GM12878 (cell line): ENCODE results near the gene GNAZ. TPM values are rescaled to one million over a fixed set of nuclear protein-coding genes. Genes with fewer than 3 reads are reported as not detected.

Experiments
- ATAC-seq: fragments of 200-7000 bp; cut with Tn5 transposase; 3 replicates; pipeline ENCODE4 v1.9.1; 2020; ENCODE audit warnings: mild to moderate bottlenecking, moderate library complexity
- BruUV-seq: library from RNA; stranded (reverse); fragments of 400-500 nt; replicated peaks from 2 replicates; lab custom pipeline; 2021; lab: Mats Ljungman, UMichigan
- CTCF ChIA-PET: fragments of 300-600 bp; sonication (Branson Sonifier 250); formaldehyde crosslinking; extraction: SDS; loops from one replicate; lab custom pipeline; 2021; ENCODE audit warnings: inconsistent platforms; lab: Yijun Ruan, JAX
- POLR2A ChIA-PET: fragments of 350-600 bp; formaldehyde crosslinking; extraction: SDS; loops from one replicate; lab custom pipeline; 2021; ENCODE audit warnings: inconsistent platforms; lab: Charles Lee
- RAD21 ChIA-PET: fragments of 300-600 bp; sonication (Branson Sonifier 250); formaldehyde crosslinking; loops from one replicate; lab custom pipeline; 2023; ENCODE audit warnings: antibody characterized with exemption; ENCODE audit not compliant: unreplicated experiment; lab: Charles Lee
- SMC1A ChIA-PET: fragments of 300-600 bp; sonication (Branson Sonifier 250); formaldehyde crosslinking; loops from one replicate; lab custom pipeline; 2023; ENCODE audit not compliant: unreplicated experiment, uncharacterized antibody; lab: Charles Lee
- DNase-seq: peaks from one replicate; pipeline ENCODE4 v3.0.0-alpha.2; 2011; ENCODE audit warnings: low read depth, low spot score
- FAIRE-seq: peaks from 3 replicates; lab custom pipeline; 2011; peaks lifted over from hg19 to GRCh38; lab: Jason Lieb, UNC
- H2AFZ ChIP-seq: 2 replicates; pipeline ENCODE4 v1.6.0; 2011; ENCODE audit warnings: low read depth, low read length, control low read depth; ENCODE audit not compliant: control insufficient read depth
- H3K27ac ChIP-seq: 2 replicates; pipeline ENCODE4 v1.5.1; 2011; ENCODE audit warnings: control low read depth; ENCODE audit not compliant: control insufficient read depth, insufficient read depth
- H3K27me3 ChIP-seq, 2 experiments: replicated peaks in 1 of 2; 2 replicates each; pipeline versions ENCODE4 v1.6.0 to v1.6.1; 2011; ENCODE audit warnings: low read length in 1 of 2; ENCODE audit not compliant: control insufficient read depth in 2 of 2, insufficient read depth in 2 of 2
- H3K36me3 ChIP-seq, 2 experiments: 2 replicates each; pipeline ENCODE4 v1.5.1; 2011; ENCODE audit warnings: low read length in 1 of 2; ENCODE audit not compliant: control insufficient read depth in 2 of 2, insufficient read depth in 2 of 2
- H3K4me1 ChIP-seq: 2 replicates; pipeline ENCODE4 v1.6.1; 2011; ENCODE audit warnings: mild to moderate bottlenecking, low read length, moderate library complexity, mixed read lengths; ENCODE audit not compliant: control insufficient read depth, insufficient read depth
- H3K4me2 ChIP-seq: 2 replicates; pipeline ENCODE4 v1.6.0; 2011; ENCODE audit warnings: control low read depth; ENCODE audit not compliant: control insufficient read depth, insufficient read depth
- H3K4me3 ChIP-seq: fragments of 200-600 bp; sonication (generic); 2 replicates; pipeline ENCODE4 v1.5.1; 2016
- H3K79me2 ChIP-seq: 2 replicates; pipeline ENCODE4 v1.6.0; 2011; ENCODE audit warnings: low read length; ENCODE audit not compliant: control insufficient read depth, insufficient read depth
- H3K9ac ChIP-seq: 2 replicates; pipeline ENCODE4 v1.8.0; 2011; ENCODE audit warnings: low read length, control low read depth, mixed read lengths; ENCODE audit not compliant: control insufficient read depth, insufficient read depth
- H3K9me3 ChIP-seq: replicated peaks from 3 replicates; pipeline ENCODE4 v1.5.1; 2011; ENCODE audit warnings: mild to moderate bottlenecking, low read length; ENCODE audit not compliant: control insufficient read depth, insufficient read depth
- H4K20me1 ChIP-seq: 2 replicates; pipeline ENCODE4 v1.6.0; 2011; ENCODE audit not compliant: control insufficient read depth, insufficient read depth
- CBX5 ChIP-seq: sonication (generic); IDR thresholded peaks from 2 replicates; pipeline ENCODE4 v1.6.1; 2016; ENCODE audit warnings: low read depth, moderate library complexity, mild to moderate bottlenecking, inconsistent platforms
- E2F4 ChIP-seq: IDR thresholded peaks from 2 replicates; pipeline ENCODE4 v1.6.1; 2012; ENCODE audit warnings: low read depth, low read length, improper control_type of control experiment
- EED ChIP-seq: sonication (generic); IDR thresholded peaks from 2 replicates; pipeline ENCODE4 v1.6.1; 2016; ENCODE audit warnings: antibody characterized with exemption, low read depth
- HDGF ChIP-seq: fragments of 450-650 bp; IDR thresholded peaks from 2 replicates; pipeline ENCODE4 v1.6.1; 2016; ENCODE audit warnings: antibody characterized with exemption
- JUNB ChIP-seq: IDR thresholded peaks from 2 replicates; pipeline ENCODE4 v1.6.1; 2016; ENCODE audit warnings: antibody characterized with exemption, mild to moderate bottlenecking
- MAX ChIP-seq: IDR thresholded peaks from 2 replicates; pipeline ENCODE4 v1.6.1; 2012; ENCODE audit warnings: low read depth, low read length, improper control_type of control experiment
- MYB ChIP-seq: fragments of 150-350 bp; IDR thresholded peaks from 2 replicates; pipeline ENCODE4 v1.6.1; 2014; ENCODE audit warnings: mild to moderate bottlenecking, low read depth, low read length, borderline replicate concordance
- NRF1 ChIP-seq: conservative IDR thresholded peaks from 2 replicates; pipeline ENCODE4 v1.6.1; 2011; ENCODE audit warnings: mild to moderate bottlenecking, low read depth, low read length, improper control_type of control experiment
- SREBF2 ChIP-seq: IDR thresholded peaks from 2 replicates; pipeline ENCODE4 v1.6.1; 2012; ENCODE audit warnings: mild to moderate bottlenecking, low read length
- WGBS: methylation state at CpG from one replicate; pipeline ENCODE4 v1.1.6; 2016; ENCODE audit warnings: low lambda C conversion rate; ENCODE audit not compliant: insufficient replicate concordance, insufficient coverage; ENCODE audit errors: missing lambda C conversion rate; 5-methylcytosine and 5-hydroxymethylcytosine counted together
- in situ Hi-C: fragments of 300-500 bp; cut with MboI; formaldehyde crosslinking; loops from 9 replicates; pipeline ENCODE4 v1.14.3; 2018; ENCODE audit warnings: mixed read lengths
- intact Hi-C: fragments of 100-400 bp; cut with micrococcal nuclease; formaldehyde crosslinking; loops from one replicate; pipeline ENCODE4 v1.14.2; 2022; ENCODE audit not compliant: unreplicated experiment
- polyA plus RNA-seq, 11 experiments: library from polyadenylated mRNA; depleted of rRNA in 4 of 11; unstranded in 6 of 11; stranded (reverse) in 5 of 11; fragments of >200 nt; fragmentation: Nextera tagmentation in 4 of 11; fragmentation: Illumina TruSeq in 1 of 11; extraction: Ambion mirVana in 4 of 11; extraction: Trizol in 1 of 11; gene quantifications; 1 replicate in 1 of 11; 2 replicates in 10 of 11; pipeline versions ENCODE4 v1.2.1 to v1.2.3, GENCODE V29; 2011 to 2016; ENCODE audit warnings: inconsistent platforms in 2 of 11, missing spikeins in 2 of 11, low read depth in 1 of 11
- total RNA-seq, 4 experiments: library from RNA; depleted of rRNA in 3 of 4; stranded (reverse); fragments of >200 nt in 3 of 4; fragmentation: Illumina TruSeq in 1 of 4; extraction: Trizol in 1 of 4; gene quantifications; 2 replicates each; pipeline versions ENCODE4 v1.2.1 to v1.2.3, GENCODE V29; 2013 to 2021

The GNAZ gene
- total and polyA plus RNA-seq, 10 of the 15 experiments (the other 5 are each of a cell fraction or from before 2014, with no cell fraction given): 0.09 to 1.0 (median 0.44) TPM; not detected in 1

- ChIA-PET SMC1A (no interaction called here), CTCF (interaction anchor here (1.0 to 2.0 kb wide), 4 partner anchors 16 to 184 kb away, joined by 3 to 21 read pairs (median 4); no protein-coding TSS in a partner anchor)
- Histone ChIP-seq H3K9me3 (no peaks in the 10 kb centered on the region), H3K79me2 (no peaks in the 10 kb centered on the region), H4K20me1 (no peaks in the 10 kb centered on the region)
- TF ChIP-seq E2F4: no peak
- TF ChIP-seq MYB: no peak
- no peak for TF ChIP-seq SREBF2
- no peak for TF ChIP-seq NRF1
- no peak for TF ChIP-seq EED
- TF ChIP-seq CBX5: no peak
- TF ChIP-seq MAX: no peak
- TF ChIP-seq HDGF: no peak
- no peak for TF ChIP-seq JUNB
- TF ChIP-seq, all 136 proteins: peak for 0
- H3K9ac ChIP-seq: no peak overlapping the region
- H3K27me3 ChIP-seq: no peaks in the 10 kb centered on the region
- POLR2A ChIA-PET: interaction anchor here (1.9 kb wide), 1 partner anchor 211 kb away, joined by 4 read pairs; no protein-coding TSS in a partner anchor
- DNase-seq (no peak), ATAC-seq (no peak), FAIRE-seq (no peak)
- in situ Hi-C loops (no loop called here), intact Hi-C loops (loop anchor here (10.0 kb wide), 1 partner anchor 288 kb away; no protein-coding TSS in a partner anchor)
- H2AFZ ChIP-seq: no peak overlapping the region
- RAD21 ChIA-PET: interaction anchor here (0.6 to 2.7 kb wide), 2 partner anchors 30 to 139 kb away, joined by 4 to 13 read pairs; no protein-coding TSS in a partner anchor
- H3K4me2 ChIP-seq: no peak overlapping the region
- no peaks in the 10 kb centered on the region for H3K36me3 ChIP-seq
- H3K4me3 ChIP-seq: no peak overlapping the region
- H3K4me1 ChIP-seq: peaks cover 59% of the 10 kb centered on the region
- H3K27ac ChIP-seq: no peak overlapping the region
- no TSS peak for BruUV-seq
- 100% methylated on average over 1 of the region's 1 CpG for WGBS
These were observed 72.8 kb downstream of the GNAZ start for GRCh38 chr22:23143119-23143518.
